CD14-positive monocyte (primary cell): Measurements from ENCODE around the gene APC. TPM values are rescaled to one million over a fixed set of nuclear protein-coding genes. Genes with fewer than 3 reads are reported as not detected.

Experiments used
- DNase-seq, 3 donors: peaks; one replicate each; pipeline ENCODE4 v3.0.0-alpha.2; 2011 to 2022
- H2AFZ ChIP-seq: 2 replicates; pipeline ENCODE4 v1.6.0; 2012; ENCODE audit warnings: mild to moderate bottlenecking, low read depth, low read length, inconsistent platforms; ENCODE audit not compliant: insufficient read depth, poor library complexity, severe bottlenecking
- H3K27ac ChIP-seq, 2 donors: 1 replicate in 1 of 2; 2 replicates in 1 of 2; pipeline ENCODE4 v1.5.1; 2012 to 2013; ENCODE audit warnings: low read length in 2 of 2, control low read depth in 1 of 2, inconsistent platforms in 1 of 2, low read depth in 1 of 2, mild to moderate bottlenecking in 1 of 2
- H3K27me3 ChIP-seq, 2 donors: one replicate each; pipeline versions ENCODE4 v1.6.0 to v1.6.1; 2011 to 2013; ENCODE audit warnings: low read length in 2 of 2; ENCODE audit not compliant: control insufficient read depth in 2 of 2, insufficient read depth in 2 of 2
- H3K36me3 ChIP-seq, 2 donors: replicated peaks in 1 of 2; 1 replicate in 1 of 2; 2 replicates in 1 of 2; pipeline versions ENCODE4 v1.5.1 to v1.6.1; 2012 to 2013; ENCODE audit warnings: low read length in 2 of 2, control low read depth in 1 of 2, inconsistent platforms in 1 of 2, mild to moderate bottlenecking in 1 of 2; ENCODE audit not compliant: insufficient read depth in 2 of 2, control insufficient read depth in 1 of 2
- H3K4me1 ChIP-seq, 2 donors: 1 replicate in 1 of 2; 2 replicates in 1 of 2; pipeline versions ENCODE4 v1.5.1 to v1.6.1; 2012 to 2013; ENCODE audit warnings: low read length in 2 of 2, control low read depth in 1 of 2, inconsistent platforms in 1 of 2, mild to moderate bottlenecking in 1 of 2, moderate library complexity in 1 of 2; ENCODE audit not compliant: insufficient read depth in 2 of 2, control insufficient read depth in 1 of 2
- H3K4me2 ChIP-seq: replicated peaks from 2 replicates; pipeline ENCODE3; 2012; ENCODE audit warnings: low read length, moderate library complexity, mild to moderate bottlenecking; ENCODE audit not compliant: poor library complexity, severe bottlenecking; ENCODE audit errors: extremely low read depth
- H3K4me3 ChIP-seq, 3 experiments: fragments of 200-600 bp in 1 of 3; sonication (generic) in 1 of 3; replicated peaks in 1 of 3; 1 replicate in 2 of 3; 2 replicates in 1 of 3; pipeline ENCODE4 v1.5.1; 2011 to 2013; ENCODE audit warnings: low read length in 3 of 3, mild to moderate bottlenecking in 3 of 3, control low read depth in 2 of 3, low read depth in 2 of 3, inconsistent platforms in 1 of 3, moderate library complexity in 1 of 3
- H3K79me2 ChIP-seq: 2 replicates; pipeline ENCODE4 v1.6.0; 2012; ENCODE audit warnings: mild to moderate bottlenecking, control low read depth, inconsistent platforms, low read length, moderate library complexity; ENCODE audit not compliant: insufficient read depth
- H3K9ac ChIP-seq: 2 replicates; pipeline ENCODE4 v1.6.0; 2017; ENCODE audit warnings: low read length, mild to moderate bottlenecking; ENCODE audit not compliant: insufficient read depth, poor library complexity, severe bottlenecking
- H3K9me3 ChIP-seq, 2 donors: replicated peaks in 1 of 2; 1 replicate in 1 of 2; 2 replicates in 1 of 2; pipeline versions ENCODE4 v1.5.1 to v1.6.1; 2012 to 2013; ENCODE audit warnings: low read length in 2 of 2, control low read depth in 1 of 2; ENCODE audit not compliant: control insufficient read depth in 1 of 2, insufficient read depth in 1 of 2
- H4K20me1 ChIP-seq: 2 replicates; pipeline ENCODE4 v1.6.0; 2012; ENCODE audit warnings: mild to moderate bottlenecking, low read length, control low read depth, moderate library complexity; ENCODE audit not compliant: insufficient read depth
- H3K27ac Mint-ChIP-seq, 7 donors: one replicate each; pipeline ENCODE4 v1.8.0; 2020; ENCODE audit warnings: mild to moderate bottlenecking in 7 of 7, mixed read lengths in 7 of 7, moderate library complexity in 6 of 7, inconsistent platforms in 2 of 7
- H3K27me3 Mint-ChIP-seq, 3 donors: one replicate each; pipeline ENCODE4 v1.8.0; 2021 to 2022; ENCODE audit warnings: low read depth in 3 of 3, mild to moderate bottlenecking in 3 of 3, mixed read lengths in 3 of 3, moderate library complexity in 3 of 3, inconsistent platforms in 1 of 3
- H3K36me3 Mint-ChIP-seq, 2 donors: one replicate each; pipeline ENCODE4 v1.8.0; 2020; ENCODE audit warnings: mixed read lengths in 2 of 2, inconsistent platforms in 1 of 2, mild to moderate bottlenecking in 1 of 2
- H3K4me1 Mint-ChIP-seq: one replicate; pipeline ENCODE4 v1.8.0; 2020; ENCODE audit warnings: mild to moderate bottlenecking, mixed read lengths
- H3K4me3 Mint-ChIP-seq, 2 donors: one replicate each; pipeline ENCODE4 v1.8.0; 2020; ENCODE audit warnings: mild to moderate bottlenecking in 2 of 2, mixed read lengths in 2 of 2, moderate library complexity in 1 of 2
- H3K9me3 Mint-ChIP-seq, 7 donors: one replicate each; pipeline ENCODE4 v1.8.0; 2020 to 2022; ENCODE audit warnings: mixed read lengths in 7 of 7, mild to moderate bottlenecking in 6 of 7, moderate library complexity in 6 of 7, inconsistent platforms in 2 of 7
- CTCF ChIP-seq: fragments of 200-600 bp; IDR thresholded peaks from one replicate; pipeline ENCODE4 v1.8.0; 2022; ENCODE audit warnings: antibody characterized with exemption, mild to moderate bottlenecking
- WGBS: methylation state at CpG from one replicate; pipeline ENCODE4 v1.1.5; 2013; ENCODE audit warnings: missing lambda C conversion rate; ENCODE audit not compliant: insufficient coverage; 5-methylcytosine and 5-hydroxymethylcytosine counted together
- intact Hi-C, 2 donors: fragments of 100-400 bp; cut with micrococcal nuclease; formaldehyde crosslinking; loops; one replicate each; pipeline versions ENCODE4 v1.15.0 to v1.15.1; 2023
- polyA plus RNA-seq, 3 donors: library from polyadenylated mRNA; depleted of rRNA in 1 of 3; unstranded in 2 of 3; stranded (reverse) in 1 of 3; fragments of 300-500 nt in 2 of 3; fragments of >200 nt in 1 of 3; fragmentation: Illumina TruSeq in 2 of 3; gene quantifications; 1 replicate in 2 of 3; 2 replicates in 1 of 3; pipeline ENCODE4 v1.2.3, GENCODE V29; 2012 to 2021

The APC gene
- polyA plus RNA-seq, 3 donors, result 6.5 to 13.6 (median 9.0) TPM

- Mint-ChIP-seq H3K27me3 (no peaks in the 10 kb centered on the region), H3K9me3 (peaks cover 0 to 2% (median 0%) of the 10 kb centered on the region in 7 donors), H3K4me1 (peaks cover 7% of the 10 kb centered on the region), H3K4me3 (no peak overlapping the region), H3K36me3 (peaks cover 0 to 5% of the 10 kb centered on the region in 2 donors), H3K27ac (no peak overlapping the region)
- no peak overlapping the region for H3K27ac ChIP-seq
- H3K9me3 ChIP-seq, result no peaks in the 10 kb centered on the region
- no peaks in the 10 kb centered on the region for H3K36me3 ChIP-seq
- H4K20me1 ChIP-seq, result peaks cover 99% of the 10 kb centered on the region
- no peak overlapping the region for H3K4me3 ChIP-seq
- no peak overlapping the region for H3K4me2 ChIP-seq
- DNase-seq, result no peak
- no peak overlapping the region for H2AFZ ChIP-seq
- H3K79me2 ChIP-seq, result peaks cover 97% of the 10 kb centered on the region
- TF ChIP-seq CTCF, result no peak
- H3K9ac ChIP-seq, result no peak overlapping the region
- H3K4me1 ChIP-seq, result no peaks in the 10 kb centered on the region
- intact Hi-C loops, result no loop called here
- no peaks in the 10 kb centered on the region for H3K27me3 ChIP-seq
- no CpG with 5 or more reads among the region's 1 CpG for WGBS
Observed at GRCh38 chr5:112729630-112730029, 8.1 kb upstream of the APC start.

GRCh38 chr5:112732131-112732530 is 5.6 kb upstream of the APC start:
- H3K4me1 ChIP-seq, result peaks cover 7% of the 10 kb centered on the region in 2 donors
- no peak for TF ChIP-seq CTCF
- intact Hi-C loops, result no loop called here
- H3K36me3 Mint-ChIP-seq, result peaks cover 0 to 2% of the 10 kb centered on the region in 2 donors
- no peaks in the 10 kb centered on the region for H3K9me3 Mint-ChIP-seq
- no peaks in the 10 kb centered on the region for H3K27me3 ChIP-seq
- H3K79me2 ChIP-seq, result peaks cover 88% of the 10 kb centered on the region
- peaks cover 8% of the 10 kb centered on the region for H3K4me1 Mint-ChIP-seq
- H3K27ac Mint-ChIP-seq, result no peak overlapping the region
- WGBS, result 83% methylated on average over 1 of the region's 5 CpGs
- no peak for DNase-seq
- H3K27me3 Mint-ChIP-seq, result no peaks in the 10 kb centered on the region
- H4K20me1 ChIP-seq, result peaks cover 96% of the 10 kb centered on the region
- no peak overlapping the region for H3K4me3 ChIP-seq
- H3K9me3 ChIP-seq, result no peaks in the 10 kb centered on the region
- H3K4me2 ChIP-seq, result no peak overlapping the region
- H2AFZ ChIP-seq, result no peak overlapping the region
- H3K9ac ChIP-seq, result no peak overlapping the region
- H3K4me3 Mint-ChIP-seq, result no peak overlapping the region
- H3K36me3 ChIP-seq, result no peaks in the 10 kb centered on the region
- H3K27ac ChIP-seq, result no peak overlapping the region
